IMR-90 (cell line): ENCODE data around the gene PIGN. TPM values are rescaled to one million over a fixed set of nuclear protein-coding genes. Genes with fewer than 3 reads are reported as not detected.

ENCODE experiments used
- ATAC-seq: fragments of 200-7000 bp; cut with Tn5 transposase; 2 replicates; pipeline ENCODE4 v1.9.1; 2020; ENCODE audit warnings: low read depth, mild to moderate bottlenecking, moderate library complexity
- BruUV-seq: library from RNA; stranded (reverse); fragments of 400-500 nt; replicated peaks from 2 replicates; lab custom pipeline; 2021; lab: Mats Ljungman, UMichigan
- CTCF ChIA-PET: fragments of 300-600 bp; formaldehyde crosslinking; extraction: SDS; loops from one replicate; lab custom pipeline; 2021; ENCODE audit warnings: antibody characterized with exemption; lab: Yijun Ruan, JAX
- POLR2A ChIA-PET: fragments of 300-600 bp; sonication (Branson Sonifier 250); formaldehyde crosslinking; loops from one replicate; lab custom pipeline; 2022; ENCODE audit warnings: antibody characterized with exemption; ENCODE audit not compliant: unreplicated experiment; lab: Charles Lee
- DNase-seq: peaks from one replicate; pipeline ENCODE4 v3.0.0; 2013
- H2AFZ ChIP-seq: replicated peaks from 2 replicates; pipeline ENCODE3; 2013; ENCODE audit warnings: low read length, mild to moderate bottlenecking; ENCODE audit not compliant: poor library complexity
- H2AK5ac ChIP-seq: 2 replicates; pipeline ENCODE4 v1.6.1; 2013; ENCODE audit warnings: low read depth, low read length, inconsistent platforms
- H2AK9ac ChIP-seq: replicated peaks from 2 replicates; pipeline ENCODE3; 2013; ENCODE audit warnings: mild to moderate bottlenecking, low read depth, low read length, moderate library complexity; ENCODE audit not compliant: poor library complexity
- H2BK120ac ChIP-seq: 2 replicates; pipeline ENCODE4 v1.6.1; 2013; ENCODE audit warnings: low read depth, low read length, inconsistent platforms
- H2BK15ac ChIP-seq: 3 replicates; pipeline ENCODE4 v1.6.1; 2013; ENCODE audit warnings: low read depth, low read length, inconsistent platforms
- H2BK20ac ChIP-seq: 2 replicates; pipeline ENCODE4 v1.6.1; 2013; ENCODE audit warnings: low read depth, mild to moderate bottlenecking, inconsistent platforms, low read length, moderate library complexity
- H2BK5ac ChIP-seq: 2 replicates; pipeline ENCODE4 v1.6.1; 2013; ENCODE audit warnings: mild to moderate bottlenecking, low read depth, low read length, inconsistent platforms; ENCODE audit not compliant: poor library complexity, severe bottlenecking
- H3K14ac ChIP-seq: replicated peaks from 2 replicates; pipeline ENCODE4 v1.6.1; 2013; ENCODE audit warnings: low read depth, low read length, inconsistent platforms
- H3K18ac ChIP-seq: 2 replicates; pipeline ENCODE4 v1.6.1; 2013; ENCODE audit warnings: low read depth, low read length, control low read depth
- H3K23ac ChIP-seq: 2 replicates; pipeline ENCODE4 v1.6.1; 2013; ENCODE audit warnings: low read depth, low read length, inconsistent platforms
- H3K27ac ChIP-seq: 2 replicates; pipeline ENCODE4 v1.5.1; 2013; ENCODE audit warnings: mild to moderate bottlenecking, control low read depth, low read length; ENCODE audit not compliant: insufficient read depth
- H3K27me3 ChIP-seq: 2 replicates; pipeline ENCODE4 v1.6.1; 2013; ENCODE audit warnings: low read length; ENCODE audit not compliant: control insufficient read depth, insufficient read depth
- H3K36me3 ChIP-seq: 2 replicates; pipeline ENCODE4 v1.6.1; 2013; ENCODE audit warnings: low read length, mixed read lengths; ENCODE audit not compliant: control insufficient read depth, insufficient read depth
- H3K4ac ChIP-seq: 2 replicates; pipeline ENCODE4 v1.6.1; 2013; ENCODE audit warnings: low read depth, low read length, inconsistent platforms
- H3K4me1 ChIP-seq: 2 replicates; pipeline ENCODE4 v1.6.1; 2013; ENCODE audit warnings: low read length, mixed read lengths; ENCODE audit not compliant: control insufficient read depth, insufficient read depth
- H3K4me2 ChIP-seq: 2 replicates; pipeline ENCODE4 v1.6.1; 2013; ENCODE audit warnings: low read depth, mild to moderate bottlenecking, control low read depth, low read length, moderate library complexity
- H3K4me3 ChIP-seq: 2 replicates; pipeline ENCODE4 v1.5.1; 2013; ENCODE audit warnings: low read depth, mild to moderate bottlenecking, control low read depth, low read length, moderate library complexity; ENCODE audit not compliant: insufficient read depth
- H3K56ac ChIP-seq: 2 replicates; pipeline ENCODE4 v1.6.1; 2013; ENCODE audit warnings: low read length, inconsistent platforms; ENCODE audit not compliant: insufficient read depth; ENCODE audit errors: extremely low read depth
- H3K79me1 ChIP-seq, 2 experiments: 2 replicates each; pipeline ENCODE4 v1.6.1; 2013; ENCODE audit warnings: low read length in 2 of 2, inconsistent platforms in 1 of 2, low read depth in 1 of 2
- H3K9ac ChIP-seq: 2 replicates; pipeline ENCODE4 v1.6.1; 2013; ENCODE audit warnings: low read depth, low read length, control low read depth
- H3K9me1 ChIP-seq: 2 replicates; pipeline ENCODE4 v1.6.1; 2013; ENCODE audit warnings: low read length, inconsistent platforms; ENCODE audit not compliant: insufficient read depth
- H3K9me3 ChIP-seq: 2 replicates; pipeline ENCODE4 v1.6.1; 2013; ENCODE audit warnings: low read length; ENCODE audit not compliant: control insufficient read depth, insufficient read depth
- H4K20me1 ChIP-seq: 2 replicates; pipeline ENCODE4 v1.6.1; 2013; ENCODE audit warnings: low read length, inconsistent platforms; ENCODE audit not compliant: insufficient read depth
- H4K5ac ChIP-seq: 2 replicates; pipeline ENCODE4 v1.6.1; 2013; ENCODE audit warnings: mild to moderate bottlenecking, low read depth, low read length, control low read depth
- H4K8ac ChIP-seq, 2 experiments: 2 replicates each; pipeline ENCODE4 v1.6.1; 2013; ENCODE audit warnings: low read depth in 2 of 2, low read length in 2 of 2, control low read depth in 1 of 2, inconsistent platforms in 1 of 2
- H4K91ac ChIP-seq: 2 replicates; pipeline ENCODE4 v1.6.1; 2013; ENCODE audit warnings: low read depth, low read length, inconsistent platforms; ENCODE audit not compliant: insufficient read depth
- BHLHE40 ChIP-seq: fragments of 150-350 bp; IDR thresholded peaks from 2 replicates; pipeline ENCODE4 v1.6.1; 2016; ENCODE audit warnings: mild to moderate bottlenecking, low read depth, low read length
- CHD1 ChIP-seq: IDR thresholded peaks from 2 replicates; pipeline ENCODE4 v1.6.1; 2012; ENCODE audit warnings: low read depth, low read length, improper control_type of control experiment
- FOS ChIP-seq: fragments of 150-350 bp; IDR thresholded peaks from 2 replicates; pipeline ENCODE4 v1.6.1; 2016; ENCODE audit warnings: low read depth, low read length
- MAFK ChIP-seq: IDR thresholded peaks from 2 replicates; pipeline ENCODE4 v1.6.1; 2012; ENCODE audit warnings: low read depth, low read length, improper control_type of control experiment
- MAZ ChIP-seq: IDR thresholded peaks from 2 replicates; pipeline ENCODE4 v1.6.1; 2012; ENCODE audit warnings: low read depth, mild to moderate bottlenecking, low read length, improper control_type of control experiment, moderate library complexity, borderline replicate concordance
- MXI1 ChIP-seq: IDR thresholded peaks from 2 replicates; pipeline ENCODE4 v1.6.1; 2012; ENCODE audit warnings: low read depth, mild to moderate bottlenecking, low read length, moderate library complexity, borderline replicate concordance
- NFE2L2 ChIP-seq: fragments of 150-350 bp; IDR thresholded peaks from 2 replicates; pipeline ENCODE4 v1.6.1; 2016; ENCODE audit warnings: low read depth, mild to moderate bottlenecking, low read length
- POLR2A ChIP-seq: IDR thresholded peaks from 2 replicates; pipeline ENCODE4 v1.6.1; 2012; ENCODE audit warnings: mild to moderate bottlenecking, low read depth, low read length
- RAD21 ChIP-seq: IDR thresholded peaks from 2 replicates; pipeline ENCODE4 v1.6.1; 2012; ENCODE audit warnings: low read length, improper control_type of control experiment
- RCOR1 ChIP-seq: IDR thresholded peaks from 2 replicates; pipeline ENCODE4 v1.6.1; 2012; ENCODE audit warnings: mild to moderate bottlenecking, low read length, improper control_type of control experiment; ENCODE audit not compliant: insufficient replicate concordance
- RFX5 ChIP-seq: IDR thresholded peaks from 2 replicates; pipeline ENCODE4 v1.8.0; 2012; ENCODE audit warnings: low read depth, mild to moderate bottlenecking, low read length, moderate library complexity
- SMC3 ChIP-seq: fragments of 150-350 bp; IDR thresholded peaks from 2 replicates; pipeline ENCODE4 v1.6.1; 2016; ENCODE audit warnings: low read depth, mild to moderate bottlenecking, antibody characterized with exemption, low read length, moderate library complexity
- WGBS, 2 experiments: methylation state at CpG; one replicate each; pipeline versions ENCODE4 v1.1.5 to v1.1.7; 2013; ENCODE audit warnings: missing lambda C conversion rate in 2 of 2; ENCODE audit not compliant: insufficient read length in 1 of 2; ENCODE audit errors: extremely low coverage in 2 of 2; 5-methylcytosine and 5-hydroxymethylcytosine counted together
- dilution Hi-C: fragments of 300-500 bp; cut with HindIII; formaldehyde crosslinking; loops from one replicate; pipeline ENCODE4 v1.14.3; 2018; ENCODE audit warnings: low sequenced_read_pairs; ENCODE audit not compliant: unreplicated experiment
- in situ Hi-C: fragments of 300-500 bp; cut with MboI; formaldehyde crosslinking; loops from 3 replicates; pipeline ENCODE4 v1.14.3; 2019; ENCODE audit warnings: low sequenced_read_pairs, inconsistent platforms, mixed read lengths
- intact Hi-C: fragments of 100-400 bp; cut with micrococcal nuclease; formaldehyde crosslinking; loops from 2 replicates; pipeline ENCODE4 v1.10.0; 2022
- polyA plus RNA-seq, 3 experiments: library from polyadenylated mRNA; depleted of rRNA; stranded (reverse); fragments of >200 nt; gene quantifications; 2 replicates each; pipeline ENCODE4 v1.2.3, GENCODE V29; 2012; ENCODE audit warnings: low replicate concordance in 1 of 3
- total RNA-seq: library from RNA; depleted of rRNA; stranded (reverse); fragments of >200 nt; gene quantifications from 2 replicates; pipeline ENCODE4 v1.2.3, GENCODE V29; 2012
- TF ChIP-seq, protein P1 (sequence below): fragments of 150-350 bp; IDR thresholded peaks from 2 replicates; pipeline ENCODE4 v1.6.1; 2017; ENCODE audit warnings: mild to moderate bottlenecking, antibody characterized with exemption, low read length, low read depth

PIGN gene
- total and polyA plus RNA-seq, 2 of the 4 experiments (the other 2 are of a cell fraction) = 9.0 to 17.9 TPM

DNA sequence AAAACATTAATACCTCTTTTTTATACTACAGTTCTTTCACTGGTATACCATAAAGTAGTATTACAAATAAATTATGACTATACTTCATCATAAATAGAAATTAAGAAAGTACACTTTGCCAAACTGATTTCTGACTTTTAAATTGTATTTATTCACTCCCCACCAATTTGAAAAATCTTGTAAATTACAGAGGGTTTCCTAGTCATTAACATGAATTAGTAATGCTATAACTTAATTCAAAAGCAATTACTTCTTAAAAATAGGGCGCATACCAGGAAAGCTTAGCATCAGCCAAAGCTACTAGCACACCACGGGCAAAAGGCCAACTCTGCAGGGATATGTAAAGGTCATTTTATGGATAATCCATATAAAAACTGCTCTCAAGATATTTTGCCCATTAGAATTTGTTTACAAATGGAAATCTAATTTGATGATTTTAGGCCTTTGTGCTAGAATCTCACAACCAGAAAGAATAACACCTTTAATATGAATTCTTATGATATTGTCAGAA lies 142.3 kb downstream of the PIGN start:
- Histone ChIP-seq H3K27ac (no peak overlapping the region), H3K23ac (no peak overlapping the region), H3K56ac (no peak overlapping the region), H3K36me3 (no peaks in the 10 kb centered on the region), H3K18ac (no peak overlapping the region), H2AK9ac (no peak overlapping the region), H3K4ac (no peak overlapping the region), H3K79me1 (no peaks in the 10 kb centered on the region), H2BK120ac (no peak overlapping the region), H2BK15ac (no peak overlapping the region), H3K14ac (no peak overlapping the region), H3K27me3 (no peaks in the 10 kb centered on the region), H3K4me3 (no peak overlapping the region), H3K4me1 (no peaks in the 10 kb centered on the region), H3K9ac (no peak overlapping the region), H3K9me1 (peaks cover 3% of the 10 kb centered on the region; the same call in 1 of the 2 replicates), H2AFZ (no peak overlapping the region), H2BK20ac (no peak overlapping the region), H2AK5ac (no peak overlapping the region), H4K20me1 (no peaks in the 10 kb centered on the region), H4K5ac (no peak overlapping the region), H4K91ac (no peak overlapping the region), H4K8ac (no peak overlapping the region), H2BK5ac (no peak overlapping the region), H3K4me2 (no peak overlapping the region), H3K9me3 (peaks cover 8% of the 10 kb centered on the region)
- CTCF ChIA-PET = no interaction called here
- dilution Hi-C loops (no loop called here), in situ Hi-C loops (no loop called here), intact Hi-C loops (no loop called here)
- ATAC-seq = no peak
- WGBS, 2 experiments = no CpG with 5 or more reads among the region's 2 CpGs
- BruUV-seq = no TSS peak
- DNase-seq = no peak
- POLR2A ChIA-PET = no interaction called here
- no peak for TF ChIP-seq NFE2L2
- TF ChIP-seq RCOR1 = no peak
- TF ChIP-seq MXI1 = no peak
- no peak for TF ChIP-seq MAZ
- no peak for TF ChIP-seq RFX5
- TF ChIP-seq, protein P1, sequence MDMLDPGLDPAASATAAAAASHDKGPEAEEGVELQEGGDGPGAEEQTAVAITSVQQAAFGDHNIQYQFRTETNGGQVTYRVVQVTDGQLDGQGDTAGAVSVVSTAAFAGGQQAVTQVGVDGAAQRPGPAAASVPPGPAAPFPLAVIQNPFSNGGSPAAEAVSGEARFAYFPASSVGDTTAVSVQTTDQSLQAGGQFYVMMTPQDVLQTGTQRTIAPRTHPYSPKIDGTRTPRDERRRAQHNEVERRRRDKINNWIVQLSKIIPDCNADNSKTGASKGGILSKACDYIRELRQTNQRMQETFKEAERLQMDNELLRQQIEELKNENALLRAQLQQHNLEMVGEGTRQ = no peak
- no peak for TF ChIP-seq BHLHE40
- TF ChIP-seq RAD21 = no peak
- no peak for TF ChIP-seq FOS
- no peak for TF ChIP-seq POLR2A
- TF ChIP-seq CHD1 = no peak
- TF ChIP-seq MAFK = no peak
- TF ChIP-seq SMC3 = no peak
